IMR-90 (cell line): ENCODE data around the gene CHST6.

ENCODE experiments used
- MXI1 ChIP-seq: IDR thresholded peaks from 2 replicates; pipeline ENCODE4 v1.6.1; 2012; ENCODE audit warnings: low read depth, mild to moderate bottlenecking, low read length, moderate library complexity, borderline replicate concordance
- NFE2L2 ChIP-seq: fragments of 150-350 bp; IDR thresholded peaks from 2 replicates; pipeline ENCODE4 v1.6.1; 2016; ENCODE audit warnings: low read depth, mild to moderate bottlenecking, low read length
- POLR2A ChIP-seq: IDR thresholded peaks from 2 replicates; pipeline ENCODE4 v1.6.1; 2012; ENCODE audit warnings: mild to moderate bottlenecking, low read depth, low read length
- RAD21 ChIP-seq: IDR thresholded peaks from 2 replicates; pipeline ENCODE4 v1.6.1; 2012; ENCODE audit warnings: low read length, improper control_type of control experiment
- TF ChIP-seq, protein P1 (sequence below): conservative IDR thresholded peaks from 2 replicates; pipeline ENCODE4 v1.5.1; 2012; ENCODE audit warnings: mild to moderate bottlenecking, low read depth, low read length, improper control_type of control experiment

DNA sequence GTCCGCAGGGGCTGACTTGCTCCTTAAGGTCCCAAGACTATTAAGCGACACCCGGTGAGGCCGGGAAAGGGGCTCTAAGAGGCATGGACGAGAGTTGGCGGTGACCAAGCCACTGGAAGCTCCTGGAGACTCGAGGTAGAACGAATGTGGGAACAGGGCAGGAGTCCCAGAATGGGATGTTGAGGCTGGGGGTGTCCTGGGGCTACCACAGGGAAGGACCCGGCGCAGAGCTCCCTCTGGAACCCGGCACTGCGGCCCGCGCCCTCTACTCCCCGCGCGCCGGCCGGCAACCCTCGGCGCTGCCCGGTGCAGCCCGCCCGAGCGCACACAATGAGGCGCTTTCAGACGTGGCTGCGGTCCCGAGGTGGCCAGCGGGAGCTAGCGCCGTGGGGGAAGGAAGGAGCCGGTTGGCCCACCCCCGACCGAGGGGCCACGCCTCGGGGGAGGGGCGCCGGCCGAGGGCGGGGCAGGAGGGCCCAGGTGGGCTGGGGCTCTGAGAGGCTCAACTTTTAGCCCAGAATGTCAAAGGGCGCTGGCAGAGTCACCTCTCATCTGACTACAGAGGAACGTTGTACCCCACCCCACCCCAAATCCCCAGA lies at the start of gene CHST6:
- TF ChIP-seq, protein P1, sequence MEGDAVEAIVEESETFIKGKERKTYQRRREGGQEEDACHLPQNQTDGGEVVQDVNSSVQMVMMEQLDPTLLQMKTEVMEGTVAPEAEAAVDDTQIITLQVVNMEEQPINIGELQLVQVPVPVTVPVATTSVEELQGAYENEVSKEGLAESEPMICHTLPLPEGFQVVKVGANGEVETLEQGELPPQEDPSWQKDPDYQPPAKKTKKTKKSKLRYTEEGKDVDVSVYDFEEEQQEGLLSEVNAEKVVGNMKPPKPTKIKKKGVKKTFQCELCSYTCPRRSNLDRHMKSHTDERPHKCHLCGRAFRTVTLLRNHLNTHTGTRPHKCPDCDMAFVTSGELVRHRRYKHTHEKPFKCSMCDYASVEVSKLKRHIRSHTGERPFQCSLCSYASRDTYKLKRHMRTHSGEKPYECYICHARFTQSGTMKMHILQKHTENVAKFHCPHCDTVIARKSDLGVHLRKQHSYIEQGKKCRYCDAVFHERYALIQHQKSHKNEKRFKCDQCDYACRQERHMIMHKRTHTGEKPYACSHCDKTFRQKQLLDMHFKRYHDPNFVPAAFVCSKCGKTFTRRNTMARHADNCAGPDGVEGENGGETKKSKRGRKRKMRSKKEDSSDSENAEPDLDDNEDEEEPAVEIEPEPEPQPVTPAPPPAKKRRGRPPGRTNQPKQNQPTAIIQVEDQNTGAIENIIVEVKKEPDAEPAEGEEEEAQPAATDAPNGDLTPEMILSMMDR, result no peak
- TF ChIP-seq MXI1, result no peak
- no peak for TF ChIP-seq POLR2A
- no peak for TF ChIP-seq RAD21
- no peak for TF ChIP-seq NFE2L2
